ENCODE results near the gene TEX11.
A peak's percentile ranks its signal among the peaks of the same experiment; 100 is the strongest.
"Not testable (repeated sequence)": the region's sequence is repeated elsewhere in the genome, so short reads cannot be mapped to it uniquely, and the experiment has no call there.

The TEX11 gene

GRCh38 chrX:70672326-70672725 is 236.2 kb downstream of the TEX11 start:
- DNase-seq (ENCODE audit: low read depth), result no peak
- no peak for TF ChIP-seq CTCF (conservative IDR thresholded peaks at IDR 0.05; ENCODE audit: low read length)

GRCh38 chrX:70669120-70669519 is 239.4 kb downstream of the TEX11 start:
- H3K4me3 ChIP-seq (ENCODE audit: low read length), result no peak overlapping the region
- no peak for DNase-seq (ENCODE audit: low read depth)
- no peak for TF ChIP-seq CTCF (conservative IDR thresholded peaks at IDR 0.05; ENCODE audit: low read length)

More at GRCh38 chrX:70672326-70672725, 236.2 kb downstream of the TEX11 start:
- H3K4me3 ChIP-seq (ENCODE audit: low read length), result no peak overlapping the region

DNA sequence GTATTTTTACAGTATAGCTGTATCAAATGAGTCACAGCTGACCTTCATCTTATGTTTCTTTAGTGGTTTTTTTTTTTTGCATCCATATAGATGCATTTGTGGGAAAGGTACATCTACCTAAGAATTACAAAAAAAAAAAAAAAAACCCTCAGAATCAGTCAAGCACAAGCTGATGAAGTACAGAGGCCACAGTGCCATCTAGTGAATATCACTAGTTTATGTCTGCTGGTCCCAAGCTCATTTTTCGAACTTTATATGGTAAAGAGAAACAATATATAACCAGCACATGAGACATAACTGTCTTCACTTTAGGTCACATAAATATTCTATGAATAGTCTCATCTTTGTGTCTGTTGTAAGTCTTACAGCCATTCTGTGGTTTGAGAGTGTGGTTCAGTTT is 243.8 kb downstream of the TEX11 start:
- peak; percentile 40 for TF ChIP-seq CTCF (conservative IDR thresholded peaks at IDR 0.05; ENCODE audit: low read length)
- H3K4me3 ChIP-seq (ENCODE audit: low read length), result no peak overlapping the region
- DNase-seq (ENCODE audit: low read depth), result peak; percentile 21

DNA sequence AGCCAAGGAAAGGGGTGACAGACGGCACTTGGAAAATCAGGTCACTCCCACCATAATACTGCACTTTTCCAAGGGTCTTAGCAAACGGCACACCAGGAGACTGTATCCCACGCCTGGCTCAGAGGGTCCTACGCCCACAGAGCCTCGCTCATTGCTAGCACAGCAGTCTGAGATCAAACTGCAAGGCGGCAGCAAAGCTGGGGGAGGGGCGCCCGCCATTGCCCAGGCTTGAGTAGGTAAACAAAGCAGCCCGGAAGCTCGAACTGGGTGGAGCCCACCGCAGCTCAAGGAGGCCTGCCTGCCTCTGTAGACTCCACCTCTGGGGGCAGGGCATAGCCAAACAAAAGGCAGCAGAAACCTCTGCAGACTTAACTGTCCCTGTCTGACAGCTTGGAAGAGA is 247.4 kb downstream of the TEX11 start:
- not testable (repeated sequence) for DNase-seq (ENCODE audit: low read depth); H3K4me3 ChIP-seq (ENCODE audit: low read length)

GRCh38 chrX:70657546-70657945 is 251.0 kb downstream of the TEX11 start:
- not testable (repeated sequence) for H3K4me3 ChIP-seq (ENCODE audit: low read length); DNase-seq (ENCODE audit: low read depth)

DNA sequence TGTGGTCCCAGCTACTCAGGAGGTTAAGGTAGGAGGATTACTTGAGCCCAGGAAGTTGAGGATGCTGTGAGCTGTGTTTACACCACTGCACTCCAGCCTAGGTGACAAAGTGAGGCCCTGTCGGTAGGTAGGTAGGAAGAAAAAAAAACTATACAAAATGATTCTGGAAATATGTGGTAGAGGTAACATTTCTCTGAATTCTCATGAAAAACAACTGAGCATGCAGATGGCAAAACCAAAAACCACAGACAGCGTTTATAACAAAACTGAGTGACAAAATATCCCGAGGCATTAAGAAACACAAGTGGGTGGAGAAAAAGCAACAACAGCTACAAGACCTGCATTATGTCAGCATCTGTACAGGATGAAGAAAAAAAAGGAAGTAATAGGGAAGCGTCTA is 252.2 kb downstream of the TEX11 start:
- DNase-seq (ENCODE audit: low read depth), result no peak
- no peak for TF ChIP-seq CTCF (conservative IDR thresholded peaks at IDR 0.05; ENCODE audit: low read length)
- no peak overlapping the region for H3K4me3 ChIP-seq (ENCODE audit: low read length)

DNA sequence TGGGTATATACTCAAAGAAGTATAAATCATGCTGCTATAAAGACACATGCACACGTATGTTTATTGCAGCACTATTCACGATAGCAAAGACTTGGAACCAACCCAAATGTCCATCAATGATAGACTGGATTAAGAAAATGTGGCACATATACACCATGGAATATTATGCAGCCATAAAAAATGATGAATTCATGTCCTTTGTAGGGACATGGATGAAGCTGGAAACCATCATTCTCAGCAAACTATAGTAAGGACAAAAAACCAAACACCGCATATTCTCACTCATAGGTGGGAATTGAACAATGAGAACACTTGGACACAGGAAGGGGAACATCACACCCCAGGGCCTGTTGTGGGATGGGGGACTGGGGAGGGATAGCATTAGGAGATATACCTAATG is 260.6 kb downstream of the TEX11 start:
- DNase-seq (ENCODE audit: low read depth); H3K4me3 ChIP-seq (ENCODE audit: low read length): not testable (repeated sequence)

GRCh38 chrX:70636218-70636617 is 272.3 kb downstream of the TEX11 start:
- TF ChIP-seq CTCF (conservative IDR thresholded peaks at IDR 0.05; ENCODE audit: low read length), result no peak
- H3K4me3 ChIP-seq (ENCODE audit: low read length), result no peak overlapping the region
- DNase-seq (ENCODE audit: low read depth), result no peak

- TF ChIP-seq CTCF (conservative IDR thresholded peaks at IDR 0.05; ENCODE audit: low read length), result no peak
- no peak overlapping the region for H3K4me3 ChIP-seq (ENCODE audit: low read length)
Observed at GRCh38 chrX:70635669-70636068, 272.8 kb downstream of the TEX11 start.

More at GRCh38 chrX:70635669-70636068, 272.8 kb downstream of the TEX11 start:
- no peak for DNase-seq (ENCODE audit: low read depth)

All from AG10803 (cell line).